Measurements from ENCODE around the gene GRK3. TPM values are rescaled to one million over a fixed set of nuclear protein-coding genes. Genes with fewer than 3 reads are reported as not detected.

GRK3 gene
- total and polyA plus RNA-seq, 10 of the 15 experiments (the other 5 are each of a cell fraction or from before 2014, with no cell fraction given) = 3.1 to 35.1 (median 14.7) TPM

DNA sequence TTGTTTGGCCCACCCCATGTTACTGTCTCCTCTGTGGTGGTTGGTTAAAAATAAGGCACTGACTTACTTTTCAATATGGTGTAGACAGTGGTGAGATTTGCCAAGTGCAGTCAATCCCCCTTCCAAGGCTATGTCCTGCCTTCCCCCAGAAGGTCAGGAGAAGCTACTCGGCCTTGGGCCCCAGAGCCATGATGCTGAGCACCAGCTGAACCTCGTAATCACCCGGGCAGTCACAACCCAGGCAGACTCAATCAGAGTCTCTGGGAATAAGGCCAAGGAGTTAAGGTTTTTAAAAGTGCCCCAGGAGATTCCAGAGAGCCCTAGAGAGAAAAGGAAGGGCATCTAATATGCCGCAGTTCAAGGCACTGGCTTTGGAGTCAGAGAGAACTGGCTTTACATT, 201.3 kb downstream of the GRK3 start:
- BruUV-seq (replicated peaks) = no TSS peak
- Histone ChIP-seq H3K4me1 (ENCODE audit: control insufficient read depth, insufficient read depth, low read length) (0 out of 2 replicates have a peak, but pooled peaks cover 3% of the 10 kb centered on the region), H3K79me2 (ENCODE audit: control insufficient read depth, insufficient read depth, low read length) (no peaks in the 10 kb centered on the region), H3K36me3 (ENCODE audit: control insufficient read depth in 2 of 2, insufficient read depth in 2 of 2, low read length in 1 of 2) (no peaks in the 10 kb centered on the region), H3K27me3 (replicated peaks in 1 of 2; ENCODE audit: control insufficient read depth in 2 of 2, insufficient read depth in 2 of 2, low read length in 1 of 2) (no peaks in the 10 kb centered on the region), H3K9me3 (replicated peaks; ENCODE audit: control insufficient read depth, insufficient read depth, low read length) (peaks cover 2% of the 10 kb centered on the region; the same call in 2 of the 3 replicates), H4K20me1 (ENCODE audit: control insufficient read depth, insufficient read depth) (no peaks in the 10 kb centered on the region), H3K9ac (ENCODE audit: control insufficient read depth, insufficient read depth, low read length) (no peak overlapping the region), H2AFZ (ENCODE audit: control insufficient read depth, low read depth, low read length) (no peak overlapping the region), H3K27ac (ENCODE audit: control insufficient read depth, insufficient read depth) (no peak overlapping the region), H3K4me3 (no peak overlapping the region), H3K4me2 (ENCODE audit: control insufficient read depth, insufficient read depth) (no peak overlapping the region)
- CTCF ChIA-PET = interaction anchor here (1.4 kb wide), 1 partner anchor 199 kb away, joined by 3 read pairs; no protein-coding TSS in a partner anchor
- in situ Hi-C loops (cut with MboI) = no loop called here
- no peak for FAIRE-seq
- intact Hi-C loops (cut with micrococcal nuclease; ENCODE audit: unreplicated experiment) = no loop called here
- 24% methylated on average over 4 of the region's 4 CpGs for WGBS (ENCODE audit: insufficient coverage, insufficient replicate concordance, low lambda C conversion rate, missing lambda C conversion rate)
- RAD21 ChIA-PET (ENCODE audit: unreplicated experiment) = no interaction called here
- DNase-seq (ENCODE audit: low read depth, low spot score) = no peak
- no peak for ATAC-seq
- SMC1A ChIA-PET (ENCODE audit: uncharacterized antibody, unreplicated experiment) = interaction anchor here (1.0 kb wide), 1 partner anchor 222 kb away, joined by 3 read pairs; no protein-coding TSS in a partner anchor
- no peak for TF ChIP-seq REST (IDR thresholded peaks at IDR 0.05; ENCODE audit: low read depth, low read length)
- no peak for TF ChIP-seq CHD2 (IDR thresholded peaks at IDR 0.05; ENCODE audit: borderline replicate concordance, low read depth, low read length)
- TF ChIP-seq CBFB (IDR thresholded peaks at IDR 0.05; ENCODE audit: low read depth) = no peak
- no peak for TF ChIP-seq YY1 (IDR thresholded peaks at IDR 0.05; ENCODE audit: low read depth, low read length)
- TF ChIP-seq BACH1 (IDR thresholded peaks at IDR 0.05; ENCODE audit: borderline replicate concordance) = no peak
- POLR2A ChIA-PET = interaction anchor here (1.4 kb wide), 1 partner anchor 221 kb away, joined by 4 read pairs; no protein-coding TSS in a partner anchor

All from GM12878 (cell line).